Dedifferentiated amniotic fluid mesenchymal stem cell (primary cell): Measurements from ENCODE around the gene ANO6.

Source experiments
- DNase-seq: peaks from one replicate; pipeline ENCODE4 v3.0.0-alpha.2; 2016; ENCODE audit errors: extremely low spot score

Gene ANO6

GRCh38 chr12:45458238-45458637 is 242.3 kb downstream of the ANO6 start:
- no peak for DNase-seq

- DNase-seq: no peak
Observed at GRCh38 chr12:45458854-45459807, 243.2 kb downstream of the ANO6 start.

- DNase-seq: no peak
Observed at GRCh38 chr12:45462506-45462905, 246.6 kb downstream of the ANO6 start.

GRCh38 chr12:45464699-45465098 is 248.8 kb downstream of the ANO6 start:
- DNase-seq: no peak

- no peak for DNase-seq
Observed at GRCh38 chr12:45468751-45469615, 253.1 kb downstream of the ANO6 start.

- no peak for DNase-seq
Observed at GRCh38 chr12:45469902-45470301, 254.0 kb downstream of the ANO6 start.

GRCh38 chr12:45473636-45474035 is 257.7 kb downstream of the ANO6 start:
- no peak for DNase-seq

GRCh38 chr12:45475594-45475993 is 259.7 kb downstream of the ANO6 start:
- DNase-seq: no peak

- no peak for DNase-seq
Observed at GRCh38 chr12:45477526-45477925, 261.6 kb downstream of the ANO6 start.

GRCh38 chr12:45478931-45479330 is 263.0 kb downstream of the ANO6 start:
- DNase-seq: no peak

- no peak for DNase-seq
Observed at GRCh38 chr12:45481746-45482145, 265.9 kb downstream of the ANO6 start.

- no peak for DNase-seq
Observed at GRCh38 chr12:45483571-45483970, 267.7 kb downstream of the ANO6 start.
